ENCODE measurements around the gene NRXN3. TPM values are rescaled to one million over a fixed set of nuclear protein-coding genes. Genes with fewer than 3 reads are reported as not detected.

NRXN3 gene
- total and polyA plus RNA-seq, 3 experiments from 2014 or later: not detected

GRCh38 chr14:78982551-78982950 lies 812.4 kb downstream of the NRXN3 start:
- Mint-ChIP-seq H3K27ac (no peak overlapping the region), H3K4me1 (no peaks in the 10 kb centered on the region), H3K4me3 (no peak overlapping the region), H3K27me3 (peaks cover 0 to 3% of the 10 kb centered on the region in 2 donors), H3K9me3 (peaks cover 0 to 2% (median 0%) of the 10 kb centered on the region in 5 donors), H3K36me3 (no peaks in the 10 kb centered on the region)
- H3K9me3 ChIP-seq (ENCODE audit: low read length): no peaks in the 10 kb centered on the region
- no peak for DNase-seq
- ChIA-PET CTCF (no interaction called here), POLR2A (no interaction called here)
- no peaks in the 10 kb centered on the region for H3K27me3 ChIP-seq (ENCODE audit: insufficient read depth, low read length, poor library complexity, severe bottlenecking)
- H3K36me3 ChIP-seq (ENCODE audit: insufficient read depth, low read length): no peaks in the 10 kb centered on the region
- no peak overlapping the region for H3K27ac ChIP-seq (ENCODE audit: low read depth, low read length)
- no peaks in the 10 kb centered on the region for H3K4me1 ChIP-seq (ENCODE audit: insufficient read depth, low read length)
- H3K4me3 ChIP-seq (ENCODE audit: low read length): no peak overlapping the region

GRCh38 chr14:78983126-78983525 lies 813.0 kb downstream of the NRXN3 start:
- CTCF ChIA-PET: no interaction called here
- no peak overlapping the region for H3K4me3 ChIP-seq (ENCODE audit: low read length)

GRCh38 chr14:78985668-78986381 lies 815.7 kb downstream of the NRXN3 start:
- H3K27ac Mint-ChIP-seq: no peak overlapping the region
- H3K4me3 Mint-ChIP-seq: no peak overlapping the region
- H3K4me1 Mint-ChIP-seq: no peaks in the 10 kb centered on the region
- DNase-seq: no peak
- peaks cover 0 to 3% of the 10 kb centered on the region in 2 donors for H3K27me3 Mint-ChIP-seq
- ChIA-PET CTCF (no interaction called here), POLR2A (no interaction called here)
- H3K4me3 ChIP-seq (ENCODE audit: low read length): no peak overlapping the region
- H3K27me3 ChIP-seq (ENCODE audit: insufficient read depth, low read length, poor library complexity, severe bottlenecking): no peaks in the 10 kb centered on the region
- H3K36me3 ChIP-seq (ENCODE audit: insufficient read depth, low read length): no peaks in the 10 kb centered on the region
- no peaks in the 10 kb centered on the region for H3K4me1 ChIP-seq (ENCODE audit: insufficient read depth, low read length)
- H3K27ac ChIP-seq (ENCODE audit: low read depth, low read length): no peak overlapping the region
- H3K9me3 Mint-ChIP-seq: peaks cover 0 to 2% (median 0%) of the 10 kb centered on the region in 5 donors
- H3K36me3 Mint-ChIP-seq: no peaks in the 10 kb centered on the region
- H3K9me3 ChIP-seq (ENCODE audit: low read length): no peaks in the 10 kb centered on the region

More at GRCh38 chr14:78983126-78983525, 813.0 kb downstream of the NRXN3 start:
- Histone ChIP-seq H3K27ac (ENCODE audit: low read depth, low read length) (no peak overlapping the region), H3K4me1 (ENCODE audit: insufficient read depth, low read length) (no peaks in the 10 kb centered on the region), H3K36me3 (ENCODE audit: insufficient read depth, low read length) (no peaks in the 10 kb centered on the region), H3K9me3 (ENCODE audit: low read length) (no peaks in the 10 kb centered on the region), H3K27me3 (ENCODE audit: insufficient read depth, low read length, poor library complexity, severe bottlenecking) (no peaks in the 10 kb centered on the region)
- peaks cover 0 to 2% (median 0%) of the 10 kb centered on the region in 5 donors for H3K9me3 Mint-ChIP-seq
- H3K4me3 Mint-ChIP-seq: no peak overlapping the region
- POLR2A ChIA-PET: no interaction called here
- H3K27ac Mint-ChIP-seq: no peak overlapping the region
- H3K36me3 Mint-ChIP-seq: no peaks in the 10 kb centered on the region
- no peak for DNase-seq
- H3K27me3 Mint-ChIP-seq: peaks cover 0 to 3% of the 10 kb centered on the region in 2 donors
- H3K4me1 Mint-ChIP-seq: no peaks in the 10 kb centered on the region

GRCh38 chr14:78986989-78987388 lies 816.8 kb downstream of the NRXN3 start:
- H3K4me3 Mint-ChIP-seq: no peak overlapping the region
- Histone ChIP-seq H3K27me3 (ENCODE audit: insufficient read depth, low read length, poor library complexity, severe bottlenecking) (no peaks in the 10 kb centered on the region), H3K4me1 (ENCODE audit: insufficient read depth, low read length) (no peaks in the 10 kb centered on the region), H3K4me3 (ENCODE audit: low read length) (no peak overlapping the region), H3K36me3 (ENCODE audit: insufficient read depth, low read length) (no peaks in the 10 kb centered on the region), H3K9me3 (ENCODE audit: low read length) (no peaks in the 10 kb centered on the region), H3K27ac (ENCODE audit: low read depth, low read length) (no peak overlapping the region)
- peaks cover 0 to 2% (median 1%) of the 10 kb centered on the region in 5 donors for H3K9me3 Mint-ChIP-seq
- H3K27ac Mint-ChIP-seq: no peak overlapping the region
- ChIA-PET POLR2A (no interaction called here), CTCF (no interaction called here)
- DNase-seq: no peak
- H3K4me1 Mint-ChIP-seq: no peaks in the 10 kb centered on the region
- peaks cover 0 to 3% of the 10 kb centered on the region in 2 donors for H3K27me3 Mint-ChIP-seq
- no peaks in the 10 kb centered on the region for H3K36me3 Mint-ChIP-seq

- no peaks in the 10 kb centered on the region for H3K27me3 ChIP-seq (ENCODE audit: insufficient read depth, low read length, poor library complexity, severe bottlenecking)
- ChIA-PET POLR2A (no interaction called here), CTCF (no interaction called here)
- Mint-ChIP-seq H3K4me3 (no peak overlapping the region), H3K27ac (no peak overlapping the region), H3K36me3 (no peaks in the 10 kb centered on the region), H3K4me1 (no peaks in the 10 kb centered on the region), H3K9me3 (peaks cover 0 to 2% (median 1%) of the 10 kb centered on the region in 5 donors), H3K27me3 (no peaks in the 10 kb centered on the region)
- no peaks in the 10 kb centered on the region for H3K9me3 ChIP-seq (ENCODE audit: low read length)
- H3K4me1 ChIP-seq (ENCODE audit: insufficient read depth, low read length): no peaks in the 10 kb centered on the region
- no peak for DNase-seq
- H3K4me3 ChIP-seq (ENCODE audit: low read length): no peak overlapping the region
- no peak overlapping the region for H3K27ac ChIP-seq (ENCODE audit: low read depth, low read length)
- no peaks in the 10 kb centered on the region for H3K36me3 ChIP-seq (ENCODE audit: insufficient read depth, low read length)
Measured at GRCh38 chr14:78989221-78989620, 819.0 kb downstream of the NRXN3 start.

- no peaks in the 10 kb centered on the region for H3K4me1 ChIP-seq (ENCODE audit: insufficient read depth, low read length)
- Mint-ChIP-seq H3K27ac (no peak overlapping the region), H3K4me3 (no peak overlapping the region), H3K9me3 (peaks cover 0 to 2% (median 0%) of the 10 kb centered on the region in 5 donors), H3K4me1 (no peaks in the 10 kb centered on the region), H3K27me3 (no peaks in the 10 kb centered on the region), H3K36me3 (no peaks in the 10 kb centered on the region)
- ChIA-PET CTCF (no interaction called here), POLR2A (no interaction called here)
- no peaks in the 10 kb centered on the region for H3K27me3 ChIP-seq (ENCODE audit: insufficient read depth, low read length, poor library complexity, severe bottlenecking)
- no peak overlapping the region for H3K4me3 ChIP-seq (ENCODE audit: low read length)
- no peaks in the 10 kb centered on the region for H3K9me3 ChIP-seq (ENCODE audit: low read length)
- no peak overlapping the region for H3K27ac ChIP-seq (ENCODE audit: low read depth, low read length)
- no peaks in the 10 kb centered on the region for H3K36me3 ChIP-seq (ENCODE audit: insufficient read depth, low read length)
- no peak for DNase-seq
Measured at GRCh38 chr14:78992867-78993266, 822.7 kb downstream of the NRXN3 start.

- no peak overlapping the region for H3K4me3 ChIP-seq (ENCODE audit: low read length)
Measured at GRCh38 chr14:78997811-78998210, 827.6 kb downstream of the NRXN3 start.

GRCh38 chr14:79009286-79009685 lies 839.1 kb downstream of the NRXN3 start:
- H3K36me3 ChIP-seq (ENCODE audit: insufficient read depth, low read length): no peaks in the 10 kb centered on the region
- H3K36me3 Mint-ChIP-seq: no peaks in the 10 kb centered on the region
- no peak overlapping the region for H3K27ac Mint-ChIP-seq
- no peaks in the 10 kb centered on the region for H3K4me1 Mint-ChIP-seq
- no peak overlapping the region for H3K4me3 ChIP-seq (ENCODE audit: low read length)
- H3K27me3 Mint-ChIP-seq: peaks cover 0 to 3% of the 10 kb centered on the region in 2 donors
- DNase-seq: no peak
- peaks cover 0 to 1% (median 0%) of the 10 kb centered on the region in 5 donors for H3K9me3 Mint-ChIP-seq
- H3K4me1 ChIP-seq (ENCODE audit: insufficient read depth, low read length): no peaks in the 10 kb centered on the region
- no peaks in the 10 kb centered on the region for H3K27me3 ChIP-seq (ENCODE audit: insufficient read depth, low read length, poor library complexity, severe bottlenecking)
- H3K27ac ChIP-seq (ENCODE audit: low read depth, low read length): no peak overlapping the region
- CTCF ChIA-PET: no interaction called here
- no peaks in the 10 kb centered on the region for H3K9me3 ChIP-seq (ENCODE audit: low read length)
- H3K4me3 Mint-ChIP-seq: no peak overlapping the region
- POLR2A ChIA-PET: no interaction called here

More at GRCh38 chr14:78997811-78998210, 827.6 kb downstream of the NRXN3 start:
- no peaks in the 10 kb centered on the region for H3K36me3 Mint-ChIP-seq
- H3K27me3 ChIP-seq (ENCODE audit: insufficient read depth, low read length, poor library complexity, severe bottlenecking): no peaks in the 10 kb centered on the region
- H3K4me3 Mint-ChIP-seq: no peak overlapping the region
- H3K27ac Mint-ChIP-seq: no peak overlapping the region
- peaks cover 0 to 2% (median 0%) of the 10 kb centered on the region in 5 donors for H3K9me3 Mint-ChIP-seq
- no peak overlapping the region for H3K27ac ChIP-seq (ENCODE audit: low read depth, low read length)
- ChIA-PET CTCF (no interaction called here), POLR2A (no interaction called here)
- no peaks in the 10 kb centered on the region for H3K36me3 ChIP-seq (ENCODE audit: insufficient read depth, low read length)
- H3K4me1 ChIP-seq (ENCODE audit: insufficient read depth, low read length): no peaks in the 10 kb centered on the region
- no peaks in the 10 kb centered on the region for H3K4me1 Mint-ChIP-seq
- H3K9me3 ChIP-seq (ENCODE audit: low read length): no peaks in the 10 kb centered on the region
- no peaks in the 10 kb centered on the region for H3K27me3 Mint-ChIP-seq
- DNase-seq: no peak

Data from CD8-positive, alpha-beta memory T cell (primary cell).